DOHH2 (cell line): Measurements from ENCODE around the gene ATF5.

Source experiments
- H3F3A ChIP-seq: fragments of 200-600 bp; sonication (generic), shearing (Covaris generic); 2 replicates; pipeline ENCODE4 v1.6.0; 2016; ENCODE audit warnings: antibody characterized with exemption, mild to moderate bottlenecking; ENCODE audit not compliant: control insufficient read depth, insufficient read depth
- H3K27ac ChIP-seq: fragments of 200-600 bp; sonication (generic); 2 replicates; pipeline ENCODE4 v1.5.1; 2014; ENCODE audit warnings: low read depth, mild to moderate bottlenecking, low read length, moderate library complexity
- H3K27me3 ChIP-seq: fragments of 200-600 bp; sonication (generic); 2 replicates; pipeline ENCODE4 v1.6.1; 2014; ENCODE audit warnings: mild to moderate bottlenecking, low read length, mixed read lengths; ENCODE audit not compliant: control insufficient read depth
- H3K36me3 ChIP-seq: fragments of 200-600 bp; sonication (generic); 2 replicates; pipeline ENCODE4 v1.6.1; 2014; ENCODE audit warnings: mild to moderate bottlenecking, low read length, moderate library complexity, mixed read lengths; ENCODE audit not compliant: control insufficient read depth
- H3K4me1 ChIP-seq: fragments of 200-600 bp; sonication (generic); 2 replicates; pipeline ENCODE4 v1.6.1; 2014; ENCODE audit warnings: mild to moderate bottlenecking, low read length, mixed read lengths; ENCODE audit not compliant: control insufficient read depth
- H3K4me2 ChIP-seq: fragments of 200-600 bp; sonication (generic); 2 replicates; pipeline ENCODE4 v1.6.0; 2014; ENCODE audit warnings: mild to moderate bottlenecking, low read length, moderate library complexity
- H3K4me3 ChIP-seq: fragments of 200-600 bp; sonication (generic); 2 replicates; pipeline ENCODE4 v1.5.1; 2014; ENCODE audit warnings: mild to moderate bottlenecking, low read length, mixed read lengths
- H3K79me2 ChIP-seq: fragments of 200-600 bp; sonication (generic); 2 replicates; pipeline ENCODE4 v1.6.1; 2014; ENCODE audit warnings: mild to moderate bottlenecking, low read length, mixed read lengths; ENCODE audit not compliant: control insufficient read depth
- H3K9me2 ChIP-seq: fragments of 200-600 bp; sonication (generic); replicated peaks from 2 replicates; pipeline ENCODE4 v1.6.1; 2014; ENCODE audit warnings: mild to moderate bottlenecking, low read length, mixed read lengths; ENCODE audit not compliant: control insufficient read depth
- H3K9me3 ChIP-seq: fragments of 200-600 bp; sonication (generic); 2 replicates; pipeline ENCODE4 v1.6.1; 2014; ENCODE audit warnings: antibody characterized with exemption, low read length, mixed read lengths; ENCODE audit not compliant: control insufficient read depth, insufficient read depth
- H4K20me1 ChIP-seq: fragments of 200-600 bp; sonication (generic); 2 replicates; pipeline ENCODE4 v1.6.0; 2014; ENCODE audit warnings: low read depth, mild to moderate bottlenecking, antibody characterized with exemption, low read length, moderate library complexity; ENCODE audit not compliant: control insufficient read depth, insufficient read depth
- EZH2phosphoT487 ChIP-seq: fragments of 200-600 bp; sonication (generic); IDR thresholded peaks from 2 replicates; pipeline ENCODE4 v1.6.1; 2017; ENCODE audit warnings: borderline replicate concordance, mild to moderate bottlenecking, antibody characterized with exemption, low read length, moderate library complexity, mixed read lengths
- TF ChIP-seq, protein P1 (sequence below): fragments of 200-600 bp; sonication (generic); IDR thresholded peaks from one replicate; pipeline ENCODE4 v1.5.1; 2014; ENCODE audit warnings: antibody characterized with exemption, mild to moderate bottlenecking, low read depth, low read length; ENCODE audit not compliant: poor library complexity, severe bottlenecking

ATF5 gene

DNA sequence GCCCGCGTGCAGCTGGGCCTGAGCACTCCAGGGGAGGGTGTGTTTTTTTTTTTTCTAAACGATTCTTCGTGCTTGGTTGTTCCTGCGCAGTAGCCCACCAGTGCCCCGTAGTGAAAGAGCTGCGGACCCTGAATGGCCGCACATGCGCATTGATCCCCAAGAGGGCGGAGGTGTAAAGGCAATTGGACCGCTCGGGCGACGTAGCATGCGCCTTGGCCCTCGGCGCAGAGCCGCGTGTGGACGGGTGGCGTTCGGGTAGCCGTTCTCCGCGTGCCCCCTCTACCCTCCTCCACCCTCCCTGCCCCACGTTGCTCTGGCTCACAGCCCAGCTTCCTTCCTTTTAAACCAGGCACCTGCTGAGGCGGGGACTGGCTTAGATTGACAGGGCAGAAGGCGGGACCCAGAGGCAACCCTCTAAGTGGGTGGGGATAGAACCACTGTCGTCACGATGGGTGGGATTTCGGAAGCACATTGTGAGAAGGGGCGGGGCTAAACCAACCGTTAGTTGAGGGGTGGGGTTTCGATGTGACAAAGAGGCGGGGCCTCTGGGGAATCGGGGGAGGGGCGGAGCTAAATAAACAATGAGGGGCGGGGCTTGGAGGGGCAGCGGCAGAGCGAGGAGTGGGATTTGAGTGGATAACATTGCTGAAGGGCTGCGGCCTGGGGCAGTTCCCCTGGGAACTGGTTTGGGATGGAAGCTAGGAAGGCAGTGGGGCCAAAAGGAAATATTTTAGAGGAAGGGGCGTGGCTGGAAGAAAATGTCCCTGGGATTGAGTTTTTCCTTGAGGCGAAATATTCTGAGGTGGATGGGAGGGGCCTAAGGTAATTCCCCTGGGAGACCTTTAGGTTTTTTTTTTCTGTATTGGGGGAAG is 842 bp downstream of the ATF5 start:
- no peaks in the 10 kb centered on the region for H3K9me2 ChIP-seq
- peaks cover 20% of the 10 kb centered on the region for H4K20me1 ChIP-seq
- peaks cover 63% of the 10 kb centered on the region for H3K79me2 ChIP-seq
- peaks cover 37% of the 10 kb centered on the region for H3K4me1 ChIP-seq
- peak overlapping the region; percentile 94 for H3K4me2 ChIP-seq
- no peaks in the 10 kb centered on the region for H3K27me3 ChIP-seq
- H3F3A ChIP-seq, result no peaks in the 10 kb centered on the region
- TF ChIP-seq, protein P1, sequence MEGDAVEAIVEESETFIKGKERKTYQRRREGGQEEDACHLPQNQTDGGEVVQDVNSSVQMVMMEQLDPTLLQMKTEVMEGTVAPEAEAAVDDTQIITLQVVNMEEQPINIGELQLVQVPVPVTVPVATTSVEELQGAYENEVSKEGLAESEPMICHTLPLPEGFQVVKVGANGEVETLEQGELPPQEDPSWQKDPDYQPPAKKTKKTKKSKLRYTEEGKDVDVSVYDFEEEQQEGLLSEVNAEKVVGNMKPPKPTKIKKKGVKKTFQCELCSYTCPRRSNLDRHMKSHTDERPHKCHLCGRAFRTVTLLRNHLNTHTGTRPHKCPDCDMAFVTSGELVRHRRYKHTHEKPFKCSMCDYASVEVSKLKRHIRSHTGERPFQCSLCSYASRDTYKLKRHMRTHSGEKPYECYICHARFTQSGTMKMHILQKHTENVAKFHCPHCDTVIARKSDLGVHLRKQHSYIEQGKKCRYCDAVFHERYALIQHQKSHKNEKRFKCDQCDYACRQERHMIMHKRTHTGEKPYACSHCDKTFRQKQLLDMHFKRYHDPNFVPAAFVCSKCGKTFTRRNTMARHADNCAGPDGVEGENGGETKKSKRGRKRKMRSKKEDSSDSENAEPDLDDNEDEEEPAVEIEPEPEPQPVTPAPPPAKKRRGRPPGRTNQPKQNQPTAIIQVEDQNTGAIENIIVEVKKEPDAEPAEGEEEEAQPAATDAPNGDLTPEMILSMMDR, result no peak
- TF ChIP-seq EZH2phosphoT487, result no peak
- peak overlapping the region; percentile 86 for H3K27ac ChIP-seq
- H3K36me3 ChIP-seq, result peaks cover 73% of the 10 kb centered on the region
- H3K9me3 ChIP-seq, result no peaks in the 10 kb centered on the region
- H3K4me3 ChIP-seq, result peak overlapping the region; percentile 82

DNA sequence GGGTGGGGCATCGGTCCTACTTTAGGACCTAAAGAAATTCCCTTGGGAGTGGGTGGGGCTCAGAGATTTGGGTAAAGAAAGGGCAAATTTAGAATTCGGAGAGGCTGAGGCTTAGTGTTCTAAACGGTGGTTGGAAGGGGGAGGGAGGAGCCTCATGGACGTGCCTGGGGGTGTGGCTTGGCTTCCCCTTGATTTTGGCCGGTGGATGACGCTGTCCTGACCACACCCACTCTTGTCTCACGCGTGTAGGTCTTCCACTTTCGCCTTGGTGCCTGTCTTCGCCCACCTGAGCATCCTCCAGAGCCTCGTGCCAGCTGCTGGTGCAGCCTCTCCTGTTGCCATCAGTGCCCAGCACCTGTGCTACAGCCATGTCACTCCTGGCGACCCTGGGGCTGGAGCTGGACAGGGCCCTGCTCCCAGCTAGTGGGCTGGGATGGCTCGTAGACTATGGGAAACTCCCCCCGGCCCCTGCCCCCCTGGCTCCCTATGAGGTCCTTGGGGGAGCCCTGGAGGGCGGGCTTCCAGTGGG is 1.5 kb downstream of the ATF5 start:
- Histone ChIP-seq H3F3A (no peaks in the 10 kb centered on the region), H3K9me3 (no peaks in the 10 kb centered on the region), H3K4me3 (peak overlapping the region; percentile 82), H3K27ac (no peak overlapping the region), H3K4me1 (peaks cover 30% of the 10 kb centered on the region), H3K4me2 (peak overlapping the region; percentile 94), H3K79me2 (peaks cover 56% of the 10 kb centered on the region), H3K9me2 (no peaks in the 10 kb centered on the region), H4K20me1 (peaks cover 16% of the 10 kb centered on the region), H3K36me3 (peaks cover 66% of the 10 kb centered on the region), H3K27me3 (no peaks in the 10 kb centered on the region)
- TF ChIP-seq, protein P1, result no peak
- TF ChIP-seq EZH2phosphoT487, result no peak

DNA sequence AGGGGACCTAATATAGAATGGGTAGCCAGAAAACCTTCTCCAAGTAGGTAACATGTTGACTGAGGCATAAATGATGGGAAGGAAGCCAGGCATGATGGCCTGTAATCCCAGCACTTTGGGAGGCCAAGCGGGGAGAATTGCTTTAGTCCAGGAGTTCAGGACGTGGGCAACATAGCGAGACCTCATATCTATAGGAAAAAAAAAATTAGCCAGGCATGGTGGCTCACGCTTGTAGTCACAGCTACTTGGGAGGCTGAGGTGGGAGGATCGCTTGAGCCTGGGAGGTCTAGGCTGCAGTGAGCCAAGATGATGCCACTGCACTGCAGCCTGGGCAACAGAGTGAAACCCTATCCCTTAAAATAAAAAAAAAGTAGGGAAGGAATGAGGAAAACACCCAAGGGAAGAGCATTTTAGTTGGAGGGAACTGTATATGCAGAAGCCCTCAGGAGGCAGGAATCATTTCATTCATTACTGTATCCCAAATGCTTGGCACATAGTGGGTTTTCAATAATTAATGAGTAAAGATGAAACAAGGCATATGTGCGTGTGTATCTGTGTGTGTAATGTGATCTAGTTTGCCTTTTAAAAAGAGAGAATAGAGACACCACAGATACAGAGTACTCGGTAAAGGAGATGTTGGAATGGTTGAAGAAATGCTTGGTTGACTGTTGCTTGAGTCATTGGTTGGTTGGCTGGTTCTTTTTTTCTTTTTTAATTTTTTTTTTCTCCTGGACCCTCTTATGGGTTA is 2.5 kb downstream of the ATF5 start:
- Histone ChIP-seq H3K9me2 (no peaks in the 10 kb centered on the region), H3K27ac (no peak overlapping the region), H3F3A (no peaks in the 10 kb centered on the region), H3K4me3 (no peak overlapping the region), H3K4me1 (peaks cover 27% of the 10 kb centered on the region), H3K9me3 (no peaks in the 10 kb centered on the region), H3K36me3 (peaks cover 61% of the 10 kb centered on the region), H3K4me2 (no peak overlapping the region), H3K79me2 (peaks cover 47% of the 10 kb centered on the region), H4K20me1 (peaks cover 15% of the 10 kb centered on the region), H3K27me3 (no peaks in the 10 kb centered on the region)
- TF ChIP-seq EZH2phosphoT487, result no peak
- TF ChIP-seq, protein P1, result no peak
